GM12878 (cell line): ENCODE results near the gene RND1. TPM values are rescaled to one million over a fixed set of nuclear protein-coding genes. Genes with fewer than 3 reads are reported as not detected.

Experiments used
- ASH2L ChIP-seq: fragments of 300-600, 200-600 bp; sonication (generic); IDR thresholded peaks from 2 replicates; pipeline ENCODE4 v1.6.1; 2017; ENCODE audit warnings: low read depth, mild to moderate bottlenecking, borderline replicate concordance
- BACH1 ChIP-seq: fragments of 450-650 bp; IDR thresholded peaks from 2 replicates; pipeline ENCODE4 v1.6.1; 2017; ENCODE audit warnings: mild to moderate bottlenecking, borderline replicate concordance
- BMI1 ChIP-seq: fragments of 450-650 bp; IDR thresholded peaks from 2 replicates; pipeline ENCODE4 v1.6.1; 2016; ENCODE audit warnings: mild to moderate bottlenecking, moderate library complexity, borderline replicate concordance
- EZH2 ChIP-seq: IDR thresholded peaks from 2 replicates; pipeline ENCODE4 v1.6.1; 2012; ENCODE audit warnings: low read depth, mild to moderate bottlenecking, control low read depth, inconsistent platforms, low read length, borderline replicate concordance; ENCODE audit not compliant: control insufficient read depth
- FOXK2 ChIP-seq: fragments of 450-650 bp; IDR thresholded peaks from 2 replicates; pipeline ENCODE4 v1.6.1; 2017; ENCODE audit warnings: mild to moderate bottlenecking, moderate library complexity
- KDM1A ChIP-seq: fragments of 200-600 bp; sonication (generic); IDR thresholded peaks from 2 replicates; pipeline ENCODE4 v1.6.1; 2016; ENCODE audit warnings: borderline replicate concordance
- KLF5 ChIP-seq: fragments of 450-650 bp; IDR thresholded peaks from 2 replicates; pipeline ENCODE4 v1.6.1; 2014; ENCODE audit warnings: mild to moderate bottlenecking; ENCODE audit not compliant: partially characterized antibody
- PML ChIP-seq: IDR thresholded peaks from 2 replicates; pipeline ENCODE4 v1.6.1; 2012; ENCODE audit warnings: low read length, inconsistent platforms
- RB1 ChIP-seq: fragments of 450-650 bp; formaldehyde crosslinking; IDR thresholded peaks from 2 replicates; pipeline ENCODE4 v1.6.1; 2017; ENCODE audit warnings: mild to moderate bottlenecking, borderline replicate concordance
- SIN3A ChIP-seq: IDR thresholded peaks from 2 replicates; pipeline ENCODE4 v1.6.1; 2012; ENCODE audit warnings: low read depth, low read length, improper control_type of control experiment
- ZNF207 ChIP-seq: fragments of 450-650 bp; IDR thresholded peaks from 2 replicates; pipeline ENCODE4 v1.6.1; 2014; ENCODE audit warnings: antibody characterized with exemption, mild to moderate bottlenecking, borderline replicate concordance
- ZNF217 ChIP-seq: fragments of 450-650 bp; IDR thresholded peaks from 2 replicates; pipeline ENCODE4 v1.6.1; 2017; ENCODE audit warnings: antibody characterized with exemption, mild to moderate bottlenecking
- polyA plus RNA-seq, 11 experiments: library from polyadenylated mRNA; depleted of rRNA in 4 of 11; unstranded in 6 of 11; stranded (reverse) in 5 of 11; fragments of >200 nt; fragmentation: Nextera tagmentation in 4 of 11; fragmentation: Illumina TruSeq in 1 of 11; extraction: Ambion mirVana in 4 of 11; extraction: Trizol in 1 of 11; gene quantifications; 1 replicate in 1 of 11; 2 replicates in 10 of 11; pipeline versions ENCODE4 v1.2.1 to v1.2.3, GENCODE V29; 2011 to 2016; ENCODE audit warnings: inconsistent platforms in 2 of 11, missing spikeins in 2 of 11, low read depth in 1 of 11
- total RNA-seq, 4 experiments: library from RNA; depleted of rRNA in 3 of 4; stranded (reverse); fragments of >200 nt in 3 of 4; fragmentation: Illumina TruSeq in 1 of 4; extraction: Trizol in 1 of 4; gene quantifications; 2 replicates each; pipeline versions ENCODE4 v1.2.1 to v1.2.3, GENCODE V29; 2013 to 2021
- TF ChIP-seq, protein P1 (sequence below): fragments of 450-650 bp; IDR thresholded peaks from 2 replicates; pipeline ENCODE4 v1.6.1; 2016; ENCODE audit warnings: mild to moderate bottlenecking, moderate library complexity, borderline replicate concordance
- TF ChIP-seq, protein P2 (sequence below): fragments of 450-650 bp; conservative IDR thresholded peaks from 2 replicates; pipeline ENCODE4 v1.6.1; 2017; ENCODE audit warnings: mild to moderate bottlenecking, moderate library complexity
- TF ChIP-seq, protein P3 (sequence below): fragments of 450-650 bp; formaldehyde crosslinking; IDR thresholded peaks from 2 replicates; pipeline ENCODE4 v1.4.0; 2022; ENCODE audit warnings: mild to moderate bottlenecking, moderate library complexity
- TF ChIP-seq, protein P4 (sequence below): fragments of 450-650 bp; IDR thresholded peaks from 2 replicates; pipeline ENCODE4 v1.6.1; 2017; ENCODE audit warnings: mild to moderate bottlenecking, moderate library complexity

The RND1 gene
- total and polyA plus RNA-seq, 10 of the 15 experiments (the other 5 are each of a cell fraction or from before 2014, with no cell fraction given), result 0.24 to 5.1 (median 1.5) TPM

DNA sequence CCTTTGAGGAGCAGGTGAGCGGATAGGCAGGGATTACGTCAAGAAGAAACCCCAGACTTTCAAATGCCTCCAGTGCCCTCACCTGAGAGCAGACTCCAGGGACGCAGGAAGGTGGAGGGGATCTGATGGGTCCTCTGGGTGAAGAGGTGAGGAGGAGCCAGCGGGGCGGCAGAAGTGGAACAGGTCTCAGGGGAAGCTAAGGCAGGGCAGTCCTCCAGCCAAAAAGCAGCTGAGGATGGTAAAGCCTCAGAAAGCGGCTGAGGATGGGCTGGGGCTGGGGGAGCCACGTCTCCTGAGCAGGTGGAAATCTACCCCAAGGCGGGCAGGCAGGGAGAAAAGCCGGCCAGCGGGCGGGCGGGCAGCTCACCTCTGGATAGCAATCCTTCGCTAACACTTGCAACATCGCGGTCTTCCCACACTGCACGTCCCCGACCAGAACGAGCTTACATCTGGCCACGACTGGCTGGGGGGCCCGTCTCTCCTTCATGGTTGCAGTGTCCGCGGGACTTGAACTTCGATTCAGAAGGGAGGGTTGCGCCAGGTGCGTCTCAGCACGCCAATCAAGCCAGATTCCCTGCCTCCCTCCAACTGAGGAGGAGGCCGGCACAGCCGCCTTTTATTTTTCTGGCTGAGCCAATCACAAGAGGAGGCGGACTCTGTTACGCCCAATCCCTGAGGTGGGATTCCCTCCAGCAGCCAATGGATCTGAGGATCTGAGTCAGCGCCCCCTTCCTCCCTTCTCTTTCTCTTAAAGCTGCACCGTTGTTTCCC lies at the start of gene RND1 (continued):
- TF ChIP-seq, protein P1, sequence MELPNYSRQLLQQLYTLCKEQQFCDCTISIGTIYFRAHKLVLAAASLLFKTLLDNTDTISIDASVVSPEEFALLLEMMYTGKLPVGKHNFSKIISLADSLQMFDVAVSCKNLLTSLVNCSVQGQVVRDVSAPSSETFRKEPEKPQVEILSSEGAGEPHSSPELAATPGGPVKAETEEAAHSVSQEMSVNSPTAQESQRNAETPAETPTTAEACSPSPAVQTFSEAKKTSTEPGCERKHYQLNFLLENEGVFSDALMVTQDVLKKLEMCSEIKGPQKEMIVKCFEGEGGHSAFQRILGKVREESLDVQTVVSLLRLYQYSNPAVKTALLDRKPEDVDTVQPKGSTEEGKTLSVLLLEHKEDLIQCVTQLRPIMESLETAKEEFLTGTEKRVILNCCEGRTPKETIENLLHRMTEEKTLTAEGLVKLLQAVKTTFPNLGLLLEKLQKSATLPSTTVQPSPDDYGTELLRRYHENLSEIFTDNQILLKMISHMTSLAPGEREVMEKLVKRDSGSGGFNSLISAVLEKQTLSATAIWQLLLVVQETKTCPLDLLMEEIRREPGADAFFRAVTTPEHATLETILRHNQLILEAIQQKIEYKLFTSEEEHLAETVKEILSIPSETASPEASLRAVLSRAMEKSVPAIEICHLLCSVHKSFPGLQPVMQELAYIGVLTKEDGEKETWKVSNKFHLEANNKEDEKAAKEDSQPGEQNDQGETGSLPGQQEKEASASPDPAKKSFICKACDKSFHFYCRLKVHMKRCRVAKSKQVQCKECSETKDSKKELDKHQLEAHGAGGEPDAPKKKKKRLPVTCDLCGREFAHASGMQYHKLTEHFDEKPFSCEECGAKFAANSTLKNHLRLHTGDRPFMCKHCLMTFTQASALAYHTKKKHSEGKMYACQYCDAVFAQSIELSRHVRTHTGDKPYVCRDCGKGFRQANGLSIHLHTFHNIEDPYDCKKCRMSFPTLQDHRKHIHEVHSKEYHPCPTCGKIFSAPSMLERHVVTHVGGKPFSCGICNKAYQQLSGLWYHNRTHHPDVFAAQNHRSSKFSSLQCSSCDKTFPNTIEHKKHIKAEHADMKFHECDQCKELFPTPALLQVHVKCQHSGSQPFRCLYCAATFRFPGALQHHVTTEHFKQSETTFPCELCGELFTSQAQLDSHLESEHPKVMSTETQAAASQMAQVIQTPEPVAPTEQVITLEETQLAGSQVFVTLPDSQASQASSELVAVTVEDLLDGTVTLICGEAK, result no peak
- peak; percentile 62; the same call in 1 of the 2 replicates for TF ChIP-seq SIN3A
- TF ChIP-seq PML, result peak; percentile 95
- TF ChIP-seq, protein P2, sequence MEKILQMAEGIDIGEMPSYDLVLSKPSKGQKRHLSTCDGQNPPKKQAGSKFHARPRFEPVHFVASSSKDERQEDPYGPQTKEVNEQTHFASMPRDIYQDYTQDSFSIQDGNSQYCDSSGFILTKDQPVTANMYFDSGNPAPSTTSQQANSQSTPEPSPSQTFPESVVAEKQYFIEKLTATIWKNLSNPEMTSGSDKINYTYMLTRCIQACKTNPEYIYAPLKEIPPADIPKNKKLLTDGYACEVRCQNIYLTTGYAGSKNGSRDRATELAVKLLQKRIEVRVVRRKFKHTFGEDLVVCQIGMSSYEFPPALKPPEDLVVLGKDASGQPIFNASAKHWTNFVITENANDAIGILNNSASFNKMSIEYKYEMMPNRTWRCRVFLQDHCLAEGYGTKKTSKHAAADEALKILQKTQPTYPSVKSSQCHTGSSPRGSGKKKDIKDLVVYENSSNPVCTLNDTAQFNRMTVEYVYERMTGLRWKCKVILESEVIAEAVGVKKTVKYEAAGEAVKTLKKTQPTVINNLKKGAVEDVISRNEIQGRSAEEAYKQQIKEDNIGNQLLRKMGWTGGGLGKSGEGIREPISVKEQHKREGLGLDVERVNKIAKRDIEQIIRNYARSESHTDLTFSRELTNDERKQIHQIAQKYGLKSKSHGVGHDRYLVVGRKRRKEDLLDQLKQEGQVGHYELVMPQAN, result peak; percentile 86
- no peak for TF ChIP-seq BMI1
- no peak for TF ChIP-seq ASH2L
- peak; percentile 96 for TF ChIP-seq BACH1
- no peak for TF ChIP-seq EZH2
- no peak for TF ChIP-seq FOXK2
- no peak for TF ChIP-seq ZNF217
- TF ChIP-seq RB1, result no peak
- TF ChIP-seq, protein P3, sequence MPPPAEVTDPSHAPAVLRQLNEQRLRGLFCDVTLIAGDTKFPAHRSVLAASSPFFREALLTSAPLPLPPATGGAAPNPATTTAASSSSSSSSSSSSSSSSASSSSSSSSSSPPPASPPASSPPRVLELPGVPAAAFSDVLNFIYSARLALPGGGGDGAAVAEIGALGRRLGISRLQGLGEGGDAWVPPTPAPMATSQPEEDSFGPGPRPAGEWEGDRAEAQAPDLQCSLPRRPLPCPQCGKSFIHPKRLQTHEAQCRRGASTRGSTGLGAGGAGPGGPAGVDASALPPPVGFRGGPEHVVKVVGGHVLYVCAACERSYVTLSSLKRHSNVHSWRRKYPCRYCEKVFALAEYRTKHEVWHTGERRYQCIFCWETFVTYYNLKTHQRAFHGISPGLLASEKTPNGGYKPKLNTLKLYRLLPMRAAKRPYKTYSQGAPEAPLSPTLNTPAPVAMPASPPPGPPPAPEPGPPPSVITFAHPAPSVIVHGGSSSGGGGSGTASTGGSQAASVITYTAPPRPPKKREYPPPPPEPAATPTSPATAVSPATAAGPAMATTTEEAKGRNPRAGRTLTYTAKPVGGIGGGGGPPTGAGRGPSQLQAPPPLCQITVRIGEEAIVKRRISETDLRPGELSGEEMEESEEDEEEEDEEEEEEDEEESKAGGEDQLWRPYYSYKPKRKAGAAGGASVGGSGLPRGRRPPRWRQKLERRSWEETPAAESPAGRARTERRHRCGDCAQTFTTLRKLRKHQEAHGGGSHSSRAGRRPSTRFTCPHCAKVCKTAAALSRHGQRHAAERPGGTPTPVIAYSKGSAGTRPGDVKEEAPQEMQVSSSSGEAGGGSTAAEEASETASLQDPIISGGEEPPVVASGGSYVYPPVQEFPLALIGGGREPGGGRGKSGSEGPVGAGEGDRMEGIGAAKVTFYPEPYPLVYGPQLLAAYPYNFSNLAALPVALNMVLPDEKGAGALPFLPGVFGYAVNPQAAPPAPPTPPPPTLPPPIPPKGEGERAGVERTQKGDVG (CRISPR knock-in tag), result no peak
- TF ChIP-seq, protein P4, sequence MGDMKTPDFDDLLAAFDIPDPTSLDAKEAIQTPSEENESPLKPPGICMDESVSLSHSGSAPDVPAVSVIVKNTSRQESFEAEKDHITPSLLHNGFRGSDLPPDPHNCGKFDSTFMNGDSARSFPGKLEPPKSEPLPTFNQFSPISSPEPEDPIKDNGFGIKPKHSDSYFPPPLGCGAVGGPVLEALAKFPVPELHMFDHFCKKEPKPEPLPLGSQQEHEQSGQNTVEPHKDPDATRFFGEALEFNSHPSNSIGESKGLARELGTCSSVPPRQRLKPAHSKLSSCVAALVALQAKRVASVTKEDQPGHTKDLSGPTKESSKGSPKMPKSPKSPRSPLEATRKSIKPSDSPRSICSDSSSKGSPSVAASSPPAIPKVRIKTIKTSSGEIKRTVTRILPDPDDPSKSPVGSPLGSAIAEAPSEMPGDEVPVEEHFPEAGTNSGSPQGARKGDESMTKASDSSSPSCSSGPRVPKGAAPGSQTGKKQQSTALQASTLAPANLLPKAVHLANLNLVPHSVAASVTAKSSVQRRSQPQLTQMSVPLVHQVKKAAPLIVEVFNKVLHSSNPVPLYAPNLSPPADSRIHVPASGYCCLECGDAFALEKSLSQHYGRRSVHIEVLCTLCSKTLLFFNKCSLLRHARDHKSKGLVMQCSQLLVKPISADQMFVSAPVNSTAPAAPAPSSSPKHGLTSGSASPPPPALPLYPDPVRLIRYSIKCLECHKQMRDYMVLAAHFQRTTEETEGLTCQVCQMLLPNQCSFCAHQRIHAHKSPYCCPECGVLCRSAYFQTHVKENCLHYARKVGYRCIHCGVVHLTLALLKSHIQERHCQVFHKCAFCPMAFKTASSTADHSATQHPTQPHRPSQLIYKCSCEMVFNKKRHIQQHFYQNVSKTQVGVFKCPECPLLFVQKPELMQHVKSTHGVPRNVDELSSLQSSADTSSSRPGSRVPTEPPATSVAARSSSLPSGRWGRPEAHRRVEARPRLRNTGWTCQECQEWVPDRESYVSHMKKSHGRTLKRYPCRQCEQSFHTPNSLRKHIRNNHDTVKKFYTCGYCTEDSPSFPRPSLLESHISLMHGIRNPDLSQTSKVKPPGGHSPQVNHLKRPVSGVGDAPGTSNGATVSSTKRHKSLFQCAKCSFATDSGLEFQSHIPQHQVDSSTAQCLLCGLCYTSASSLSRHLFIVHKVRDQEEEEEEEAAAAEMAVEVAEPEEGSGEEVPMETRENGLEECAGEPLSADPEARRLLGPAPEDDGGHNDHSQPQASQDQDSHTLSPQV, result no peak
- no peak for TF ChIP-seq KLF5
- TF ChIP-seq ZNF207, result no peak
- no peak for TF ChIP-seq KDM1A
